Sciatic nerve (tissue), 2 donors: ENCODE measurements around the gene COL16A1. TPM values are rescaled to one million over a fixed set of nuclear protein-coding genes. Genes with fewer than 3 reads are reported as not detected.
A peak's percentile ranks its signal among the peaks of the same experiment; 100 is the strongest.

Experiments
- ATAC-seq: fragments of 200-7000 bp; cut with Tn5 transposase; one replicate; pipeline ENCODE4 v1.9.1; 2020; ENCODE audit warnings: mild to moderate bottlenecking, moderate library complexity
- DNase-seq: peaks from one replicate; pipeline ENCODE4 v3.0.0-alpha.2; 2020; ENCODE audit warnings: low spot score
- intact Hi-C: fragments of 100-400 bp; cut with DNase I; formaldehyde crosslinking; loops from one replicate; pipeline ENCODE4 v1.14.2; 2022
- total RNA-seq: library from RNA; stranded (reverse); fragmentation: NEBNext Ultra II Directional; extraction: Animal tissue kit (Norgen Biotek cat#: 25700); gene quantifications from one replicate; pipeline ENCODE4 v1.2.1, GENCODE V29; 2021
- donor health status: DM: no; HTN: no; CAD: no.
- donor health status: DM: no; HTN: no; CAD: no.

Gene COL16A1
- total RNA-seq, 1 donor from 2014 or later = 179 TPM

GRCh38 chr1:31734582-31735107 lies 30.8 kb upstream of the COL16A1 start:
- no peak for ATAC-seq
- intact Hi-C loops = no loop called here
- DNase-seq = no peak

- DNase-seq = no peak
- intact Hi-C loops = no loop called here
- no peak for ATAC-seq
These were observed 29.8 kb upstream of the COL16A1 start for GRCh38 chr1:31733389-31734219.

- DNase-seq = no peak
- ATAC-seq = no peak
- intact Hi-C loops = no loop called here
These were observed 29.0 kb upstream of the COL16A1 start for GRCh38 chr1:31732751-31733289.

GRCh38 chr1:31732343-31732742 lies 28.5 kb upstream of the COL16A1 start:
- ATAC-seq (no peak), DNase-seq (no peak)
- intact Hi-C loops = no loop called here

GRCh38 chr1:31731049-31731565 lies 27.3 kb upstream of the COL16A1 start:
- intact Hi-C loops = no loop called here
- ATAC-seq = no peak
- DNase-seq = no peak

GRCh38 chr1:31730336-31731048 lies 26.7 kb upstream of the COL16A1 start:
- intact Hi-C loops = no loop called here
- DNase-seq (no peak), ATAC-seq (no peak)

- no peak for DNase-seq
- intact Hi-C loops = no loop called here
- no peak for ATAC-seq
These were observed 24.0 kb upstream of the COL16A1 start for GRCh38 chr1:31727849-31728248.

- ATAC-seq (no peak), DNase-seq (no peak)
- intact Hi-C loops = no loop called here
These were observed 23.4 kb upstream of the COL16A1 start for GRCh38 chr1:31727195-31727594.

GRCh38 chr1:31726715-31727114 lies 22.9 kb upstream of the COL16A1 start:
- DNase-seq (no peak), ATAC-seq (no peak)
- intact Hi-C loops = no loop called here

- intact Hi-C loops = no loop called here
- ATAC-seq = no peak
- DNase-seq = no peak
These were observed 22.1 kb upstream of the COL16A1 start for GRCh38 chr1:31725777-31726535.

GRCh38 chr1:31725134-31725533 lies 21.3 kb upstream of the COL16A1 start:
- intact Hi-C loops = no loop called here
- DNase-seq = no peak
- no peak for ATAC-seq

- peak; percentile 48 for ATAC-seq
- peak; percentile 86 for DNase-seq
- intact Hi-C loops = no loop called here
These were observed 20.1 kb upstream of the COL16A1 start for GRCh38 chr1:31723828-31724359.

GRCh38 chr1:31718327-31718897 lies 14.6 kb upstream of the COL16A1 start:
- intact Hi-C loops = no loop called here
- DNase-seq (no peak), ATAC-seq (no peak)

GRCh38 chr1:31717341-31717740 lies 13.5 kb upstream of the COL16A1 start:
- intact Hi-C loops = no loop called here
- DNase-seq = no peak
- ATAC-seq = no peak

- intact Hi-C loops = no loop called here
- DNase-seq (no peak), ATAC-seq (no peak)
These were observed 12.0 kb upstream of the COL16A1 start for GRCh38 chr1:31715873-31716220.

- ATAC-seq (peak; percentile 96), DNase-seq (peak; percentile 96)
- intact Hi-C loops = no loop called here
These were observed 11.5 kb upstream of the COL16A1 start for GRCh38 chr1:31715087-31715872.

- peak; percentile 74 for ATAC-seq
- peak; percentile 88 for DNase-seq
- intact Hi-C loops = no loop called here
These were observed 10.7 kb upstream of the COL16A1 start for GRCh38 chr1:31714442-31715086.
